GM12864 (cell line): Measurements from ENCODE around the gene ZNF629.

Source experiments
- DNase-seq: peaks from one replicate; pipeline ENCODE4 v3.0.0-alpha.2; 2011; ENCODE audit warnings: low read depth
- H3K4me3 ChIP-seq: 2 replicates; pipeline ENCODE4 v1.5.1; 2011; ENCODE audit warnings: mild to moderate bottlenecking, low read depth, low read length, control low read depth
- CTCF ChIP-seq: IDR thresholded peaks from 2 replicates; pipeline ENCODE4 v1.5.1; 2011; ENCODE audit warnings: low read depth, mild to moderate bottlenecking, moderate library complexity, low read length, control low read depth, inconsistent platforms; ENCODE audit errors: missing control alignments

Gene ZNF629

GRCh38 chr16:30738984-30739951, 47.7 kb downstream of the ZNF629 start:
- H3K4me3 ChIP-seq, result no peak overlapping the region
- no peak for DNase-seq
- TF ChIP-seq CTCF, result no peak

- DNase-seq, result no peak
- no peak overlapping the region for H3K4me3 ChIP-seq
- no peak for TF ChIP-seq CTCF
Measured at GRCh38 chr16:30737794-30738648, 49.0 kb downstream of the ZNF629 start.

- TF ChIP-seq CTCF, result no peak
Measured at GRCh38 chr16:30736995-30737793, 49.8 kb downstream of the ZNF629 start.

GRCh38 chr16:30731411-30731810, 55.6 kb downstream of the ZNF629 start:
- no peak for DNase-seq
- H3K4me3 ChIP-seq, result no peak overlapping the region
- TF ChIP-seq CTCF, result no peak

More at GRCh38 chr16:30736995-30737793, 49.8 kb downstream of the ZNF629 start:
- H3K4me3 ChIP-seq, result no peak overlapping the region
- no peak for DNase-seq

- DNase-seq, result no peak
- H3K4me3 ChIP-seq, result no peak overlapping the region
- no peak for TF ChIP-seq CTCF
Measured at GRCh38 chr16:30728899-30729672, 57.9 kb downstream of the ZNF629 start.
